H54 (cell line): ENCODE measurements around the gene PACSIN1.

Experiments
- DNase-seq: peaks from one replicate; pipeline ENCODE4 v3.0.0; 2011; ENCODE audit warnings: low spot score, mixed read lengths; ENCODE audit not compliant: insufficient read length
- FAIRE-seq: peaks from 3 replicates; lab custom pipeline; 2011; peaks lifted over from hg19 to GRCh38; lab: Jason Lieb, UNC
- POLR2A ChIP-seq: IDR thresholded peaks from 2 replicates; pipeline ENCODE4 v1.6.1; 2011; ENCODE audit warnings: low read depth, mild to moderate bottlenecking, low read length

Gene PACSIN1

DNA sequence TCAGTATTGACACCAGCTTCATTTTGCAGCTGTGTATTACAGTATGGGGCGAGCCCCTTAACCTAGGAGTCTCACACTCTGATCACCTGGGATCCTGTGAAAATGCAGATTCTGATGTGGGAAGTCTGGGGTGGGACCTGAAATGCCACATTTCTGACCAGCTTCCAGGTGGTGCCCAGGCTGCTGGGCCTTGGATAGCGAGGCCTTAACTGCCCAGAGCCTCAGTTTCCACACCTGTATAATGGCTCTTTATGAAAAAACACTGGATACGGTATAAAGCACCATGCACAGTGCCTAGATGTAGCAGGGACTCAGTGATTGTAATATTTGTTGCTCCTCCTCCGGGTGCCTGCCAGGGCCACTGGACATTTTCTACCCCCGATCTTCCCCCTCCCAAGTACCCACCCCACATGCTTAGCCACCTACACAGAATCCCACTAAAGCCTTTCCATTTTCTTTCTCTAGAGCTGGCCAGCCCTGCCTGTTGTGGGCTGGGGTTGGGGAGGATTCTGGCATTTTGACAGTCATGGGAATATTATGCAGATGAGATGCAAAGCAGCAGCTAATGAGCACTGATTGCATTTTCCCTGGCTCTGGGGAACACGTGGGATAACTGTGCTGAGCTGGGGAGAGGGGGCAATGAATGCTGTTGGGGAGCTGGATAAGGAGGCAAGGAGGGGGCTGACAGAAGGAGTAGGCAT lies 45.5 kb downstream of the PACSIN1 start:
- FAIRE-seq (no peak), DNase-seq (no peak)
- TF ChIP-seq POLR2A, result no peak

DNA sequence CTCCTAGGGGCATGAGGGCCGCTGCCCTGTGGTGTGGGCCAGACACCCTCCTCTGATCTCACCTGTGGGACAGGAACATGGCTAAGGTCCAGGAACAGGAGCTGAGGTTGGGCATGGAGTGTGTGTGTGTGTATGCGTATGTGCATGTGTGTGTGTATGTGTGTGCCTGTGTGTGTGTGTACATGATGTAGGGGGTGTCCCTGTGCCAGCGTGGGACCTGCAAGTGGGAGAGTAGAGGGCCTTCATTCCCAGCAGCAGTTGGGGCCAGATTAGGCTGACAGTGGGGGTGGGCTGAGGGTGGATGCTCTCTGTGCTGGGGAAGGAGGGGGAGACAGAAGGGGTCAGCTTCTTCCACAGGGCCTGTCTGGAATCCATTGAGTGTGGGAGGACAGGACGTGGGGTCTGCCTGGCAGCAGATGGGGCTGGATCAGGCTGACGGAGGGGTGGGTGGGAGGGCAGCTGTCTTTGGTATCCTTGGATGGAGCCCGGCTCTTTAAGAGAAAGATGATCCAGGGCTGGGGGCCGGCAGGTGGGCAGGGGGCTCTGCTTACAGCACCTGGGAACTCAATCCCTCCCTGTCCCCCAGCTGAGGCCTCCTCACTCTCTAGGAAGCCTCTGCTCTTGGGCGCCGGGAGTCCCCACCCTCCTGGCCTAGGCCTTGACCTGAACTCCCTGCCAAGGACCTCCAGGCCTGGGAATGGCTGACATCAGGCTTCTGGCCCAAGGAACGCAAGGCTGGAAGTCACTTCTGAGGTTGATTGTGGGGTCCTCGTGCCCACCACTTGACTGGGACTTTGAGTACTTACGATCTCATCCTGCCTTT lies 46.2 kb downstream of the PACSIN1 start:
- FAIRE-seq, result no peak
- TF ChIP-seq POLR2A, result no peak

DNA sequence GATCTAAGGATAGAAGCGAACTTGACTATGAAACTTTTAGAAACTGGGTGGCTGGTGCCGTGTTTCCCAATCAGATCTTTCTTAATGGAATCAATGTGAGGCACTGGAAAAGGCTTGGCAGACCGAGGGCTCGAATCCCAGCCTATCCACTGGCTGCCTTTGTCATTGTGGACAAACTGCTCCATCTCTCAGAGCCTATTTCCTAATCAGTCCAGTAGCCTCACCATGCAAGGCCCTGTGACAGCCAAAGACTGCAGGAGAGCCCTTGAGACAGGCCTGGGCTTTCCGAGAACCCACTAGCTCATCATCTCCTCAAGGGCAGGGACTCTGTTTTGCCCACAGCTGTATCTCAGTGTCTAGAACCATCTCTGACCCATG lies 46.9 kb downstream of the PACSIN1 start:
- no peak for FAIRE-seq
- DNase-seq, result no peak
- TF ChIP-seq POLR2A, result no peak

More for the DNA sequence above, 46.2 kb downstream of the PACSIN1 start:
- no peak for DNase-seq

DNA sequence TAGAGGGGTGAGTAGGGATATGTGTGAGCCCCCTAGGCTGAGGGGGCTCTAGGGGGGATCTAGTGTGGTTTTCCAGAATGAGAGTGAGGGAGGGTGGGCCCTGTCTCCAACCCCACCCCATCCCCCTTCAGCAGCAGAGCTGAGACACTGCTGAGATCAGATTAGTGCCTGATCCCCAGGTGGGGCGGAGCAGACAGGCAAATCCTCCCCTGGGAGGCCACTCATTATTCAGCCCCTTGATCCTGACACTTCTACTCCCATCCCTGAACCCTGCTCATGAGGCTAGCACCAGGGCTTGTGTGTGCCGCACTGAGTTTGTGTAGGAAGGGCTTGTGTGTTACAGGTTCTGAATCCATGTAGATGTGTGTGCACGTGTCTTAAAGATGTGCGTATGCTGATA lies 47.8 kb downstream of the PACSIN1 start:
- FAIRE-seq (no peak), DNase-seq (no peak)
- TF ChIP-seq POLR2A, result no peak

GRCh38 chr6:34514112-34514511 lies 48.2 kb downstream of the PACSIN1 start:
- DNase-seq (no peak), FAIRE-seq (no peak)
- no peak for TF ChIP-seq POLR2A

GRCh38 chr6:34514593-34515472 lies 49.0 kb downstream of the PACSIN1 start:
- FAIRE-seq, result no peak
- no peak for TF ChIP-seq POLR2A

DNA sequence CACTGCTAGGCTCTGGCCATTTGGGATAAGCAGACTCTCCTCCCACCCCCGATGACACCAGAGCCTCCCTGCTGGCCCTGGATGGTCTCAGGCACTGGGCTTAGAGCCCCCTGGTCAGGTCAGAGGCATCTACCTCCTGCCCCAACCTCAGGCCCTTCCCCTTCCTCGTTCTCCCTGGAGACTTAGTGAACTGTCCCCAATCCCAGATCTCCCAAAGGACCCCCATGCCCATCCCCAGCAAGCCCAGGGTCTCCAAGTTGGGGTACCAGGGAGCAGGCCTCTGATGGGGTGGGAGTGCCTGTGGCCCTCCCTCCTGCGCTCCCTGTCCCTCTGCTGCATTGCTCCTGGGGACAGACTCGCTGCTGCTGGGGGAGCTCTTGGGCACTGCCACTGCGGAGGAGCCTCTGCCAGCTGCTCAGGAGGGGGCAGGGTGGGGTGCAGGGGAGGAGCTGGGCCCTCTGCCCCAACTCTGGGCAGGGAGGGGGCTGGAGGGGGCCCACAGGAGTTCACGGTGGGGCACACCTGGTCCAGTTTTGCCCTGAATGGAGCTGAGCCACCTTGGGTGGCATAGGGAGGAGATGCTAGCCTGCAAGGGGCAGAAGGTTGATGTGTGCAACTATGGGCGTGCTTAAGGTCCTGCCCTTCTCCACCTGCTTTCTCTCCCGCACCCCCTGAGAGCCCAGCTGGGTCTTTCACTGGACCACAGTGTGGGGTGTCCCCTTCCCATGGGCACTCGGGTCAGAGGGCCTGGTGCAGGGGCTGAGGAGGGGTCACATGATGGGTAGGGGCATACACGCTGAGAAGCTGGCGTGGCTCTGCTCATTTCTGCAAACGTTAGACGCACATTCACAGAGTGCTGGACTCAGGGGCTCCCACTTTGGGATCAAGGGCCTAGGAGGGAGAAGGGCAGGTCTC lies 49.9 kb downstream of the PACSIN1 start:
- FAIRE-seq (no peak), DNase-seq (no peak)
- no peak for TF ChIP-seq POLR2A

More at GRCh38 chr6:34514593-34515472, 49.0 kb downstream of the PACSIN1 start:
- no peak for DNase-seq

DNA sequence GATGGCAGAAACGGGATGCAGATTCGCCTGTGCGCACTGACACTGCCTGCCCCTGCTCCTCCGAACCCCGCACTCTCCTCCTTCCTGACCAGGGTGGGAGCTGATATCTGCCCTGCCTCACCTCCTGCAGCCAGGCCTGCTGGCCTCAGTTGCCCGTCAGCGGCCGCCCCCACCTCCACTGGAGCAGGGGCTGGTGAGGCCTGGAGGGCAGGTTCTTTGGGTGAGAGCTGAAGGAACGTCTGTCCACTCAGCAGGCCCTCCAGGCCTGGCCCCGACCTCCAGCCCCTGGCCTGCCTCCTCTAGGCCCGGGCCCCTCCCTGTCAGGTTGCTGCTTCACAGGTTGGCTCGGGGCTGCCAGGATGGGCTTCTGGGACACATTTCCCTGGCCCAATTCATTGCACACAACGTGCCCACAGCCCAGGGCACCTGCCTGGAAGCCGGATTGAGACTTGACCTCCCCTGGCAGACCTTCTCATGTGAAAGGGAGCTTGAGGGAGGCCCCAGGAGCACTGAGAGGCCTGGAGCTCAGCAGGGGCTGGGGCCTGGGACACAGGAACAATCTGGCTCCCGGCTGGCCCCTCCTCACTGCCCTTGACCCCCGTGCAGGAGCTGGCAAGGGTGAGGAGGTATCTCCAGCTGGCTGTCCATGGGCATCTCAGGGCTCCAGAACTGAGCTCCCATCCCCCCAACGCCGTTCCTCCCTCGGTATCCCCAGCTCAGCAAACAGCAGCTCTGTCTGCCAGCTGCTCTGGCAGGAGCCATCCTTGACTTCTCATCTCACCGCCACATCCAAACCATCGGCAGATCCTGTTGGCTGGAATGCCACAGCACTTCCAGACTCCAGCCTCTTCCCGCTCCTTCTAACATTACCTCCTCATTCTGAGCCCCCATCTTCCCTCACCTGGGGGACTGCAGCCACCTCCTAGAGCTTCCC lies 50.8 kb downstream of the PACSIN1 start:
- no peak for TF ChIP-seq POLR2A
- FAIRE-seq (no peak), DNase-seq (no peak)

DNA sequence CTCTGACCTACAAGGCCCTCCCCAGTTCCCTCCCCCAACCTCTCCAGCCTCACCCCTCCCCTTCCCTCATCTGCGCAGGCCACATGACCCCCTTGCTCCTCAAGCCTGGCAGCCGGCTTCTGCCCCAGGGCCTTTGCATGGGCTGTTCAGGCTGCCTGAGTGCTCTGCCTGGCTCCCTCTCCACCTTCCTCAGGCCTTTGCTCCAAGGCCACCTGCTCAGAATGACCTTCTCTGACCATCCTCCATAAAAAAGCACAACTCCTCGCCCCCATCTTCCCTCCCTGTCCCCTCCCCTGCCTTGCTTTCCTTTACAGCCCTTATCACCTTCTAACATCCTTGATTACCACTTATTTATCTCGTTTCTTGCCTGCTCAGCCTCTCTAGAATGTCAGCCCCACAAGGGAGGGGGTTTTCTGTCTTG lies 51.6 kb downstream of the PACSIN1 start:
- no peak for TF ChIP-seq POLR2A
- DNase-seq (no peak), FAIRE-seq (no peak)

GRCh38 chr6:34517966-34518365 lies 52.1 kb downstream of the PACSIN1 start:
- FAIRE-seq (no peak), DNase-seq (no peak)
- TF ChIP-seq POLR2A, result no peak

GRCh38 chr6:34518669-34519365 lies 52.9 kb downstream of the PACSIN1 start:
- TF ChIP-seq POLR2A, result no peak
- DNase-seq (no peak), FAIRE-seq (no peak)

DNA sequence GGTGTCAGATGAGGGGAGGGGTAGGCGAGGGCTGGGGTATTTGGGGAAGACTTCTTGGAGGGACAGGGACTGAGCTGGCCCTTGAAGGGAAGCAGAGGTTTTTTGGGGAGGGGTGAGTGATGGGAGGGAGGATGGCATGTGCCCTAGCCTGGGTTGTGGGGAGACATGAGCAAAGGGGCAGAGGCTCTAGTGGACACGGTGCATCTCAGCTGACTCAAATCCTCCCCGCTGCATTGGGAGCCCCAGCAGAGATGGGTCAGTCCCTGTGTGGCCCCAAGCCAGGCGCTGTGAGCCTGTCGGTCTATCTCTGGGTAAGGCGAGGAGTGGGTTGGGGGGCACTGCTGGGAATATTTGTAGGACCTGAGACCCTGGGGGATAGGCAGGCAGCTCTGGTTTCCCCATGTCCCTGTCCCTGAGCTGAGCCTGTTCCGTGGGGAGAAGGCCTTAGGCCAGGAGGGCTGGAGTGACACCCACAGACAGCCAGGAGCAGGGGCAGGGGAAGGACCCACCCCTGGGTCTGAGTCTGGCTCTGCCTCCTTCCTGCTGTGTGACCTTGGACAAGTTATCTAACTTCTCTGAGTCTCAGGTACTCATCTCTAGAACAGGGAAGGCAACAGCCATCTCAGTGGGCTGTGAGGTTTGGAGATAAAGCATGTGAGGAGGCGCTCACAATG lies 54.2 kb downstream of the PACSIN1 start:
- no peak for DNase-seq
- no peak for FAIRE-seq
- no peak for TF ChIP-seq POLR2A
